ENCODE measurements around the gene BCAR1. TPM values are rescaled to one million over a fixed set of nuclear protein-coding genes. Genes with fewer than 3 reads are reported as not detected.

The BCAR1 gene
- total and polyA plus RNA-seq, 10 of the 15 experiments (the other 5 are each of a cell fraction or from before 2014, with no cell fraction given): 0.13 to 14.1 (median 2.8) TPM; not detected in 1

- Histone ChIP-seq H2AFZ (ENCODE audit: control insufficient read depth, low read depth, low read length) (no peak overlapping the region), H3K9ac (ENCODE audit: control insufficient read depth, insufficient read depth, low read length) (no peak overlapping the region), H3K4me1 (ENCODE audit: control insufficient read depth, insufficient read depth, low read length) (peaks cover 8% of the 10 kb centered on the region), H3K9me3 (replicated peaks; ENCODE audit: control insufficient read depth, insufficient read depth, low read length) (no peaks in the 10 kb centered on the region), H3K4me3 (no peak overlapping the region), H3K36me3 (ENCODE audit: control insufficient read depth in 2 of 2, insufficient read depth in 2 of 2, low read length in 1 of 2) (peaks cover 0 to 1% of the 10 kb centered on the region in 2 experiments; a peak in 2 of 4 replicates), H3K27ac (ENCODE audit: control insufficient read depth, insufficient read depth) (no peak overlapping the region), H3K79me2 (ENCODE audit: control insufficient read depth, insufficient read depth, low read length) (no peaks in the 10 kb centered on the region), H4K20me1 (ENCODE audit: control insufficient read depth, insufficient read depth) (no peaks in the 10 kb centered on the region), H3K27me3 (replicated peaks in 1 of 2; ENCODE audit: control insufficient read depth in 2 of 2, insufficient read depth in 2 of 2, low read length in 1 of 2) (no peaks in the 10 kb centered on the region), H3K4me2 (ENCODE audit: control insufficient read depth, insufficient read depth) (no peak overlapping the region)
- intact Hi-C loops (cut with micrococcal nuclease; ENCODE audit: unreplicated experiment) (loop anchor here (10.0 kb wide), 1 partner anchor 525 kb away; no protein-coding TSS in a partner anchor), in situ Hi-C loops (cut with MboI) (no loop called here)
- no peak for ATAC-seq
- WGBS (ENCODE audit: insufficient coverage, insufficient replicate concordance, low lambda C conversion rate, missing lambda C conversion rate): 74% methylated on average over 19 of the region's 19 CpGs
- TF ChIP-seq E2F8 (IDR thresholded peaks at IDR 0.05; ENCODE audit: low read depth, partially characterized antibody): no peak
- TF ChIP-seq HDAC6 (IDR thresholded peaks at IDR 0.05; ENCODE audit: unreplicated experiment): no peak
- no peak for TF ChIP-seq ATF3 (IDR thresholded peaks at IDR 0.05; ENCODE audit: borderline replicate concordance, extremely low read depth, low read depth, low read length)
- TF ChIP-seq SUZ12 (IDR thresholded peaks at IDR 0.05; ENCODE audit: unreplicated experiment): no peak
- TF ChIP-seq RFX5 (IDR thresholded peaks at IDR 0.05; ENCODE audit: low read depth, low read length): no peak
- no peak for TF ChIP-seq TBL1XR1 (IDR thresholded peaks at IDR 0.05; ENCODE audit: low read depth, low read length)
- no peak for TF ChIP-seq FOS (IDR thresholded peaks at IDR 0.05; ENCODE audit: borderline replicate concordance, extremely low read depth, insufficient read length)
- TF ChIP-seq NR2F1 (conservative IDR thresholded peaks at IDR 0.05): no peak
- no peak for TF ChIP-seq SMARCA5 (IDR thresholded peaks at IDR 0.05)
- no peak for TF ChIP-seq MYC (IDR thresholded peaks at IDR 0.05; ENCODE audit: insufficient read depth, insufficient read length, insufficient replicate concordance, low read length, severe bottlenecking)
- ChIA-PET POLR2A (no interaction called here), RAD21 (ENCODE audit: unreplicated experiment) (interaction anchor here (0.6 kb wide), 1 partner anchor 254 kb away, joined by 5 read pairs; the partner anchor contains the start of gene WDR59), SMC1A (ENCODE audit: uncharacterized antibody, unreplicated experiment) (no interaction called here), CTCF (interaction anchor here (10.6 kb wide), 1 partner anchor 143 kb away, joined by 243 read pairs; no protein-coding TSS in a partner anchor)
- BruUV-seq (replicated peaks): no TSS peak
- FAIRE-seq: no peak
- no peak for DNase-seq (ENCODE audit: low read depth, low spot score)
Observed at GRCh38 chr16:75239542-75240122, 11.8 kb downstream of the BCAR1 start.
